HG02852 (cell line): ENCODE data around the gene LRP6.
A peak's percentile ranks its signal among the peaks of the same experiment; 100 is the strongest.
"Not testable (repeated sequence)": the region's sequence is repeated elsewhere in the genome, so short reads cannot be mapped to it uniquely, and the experiment has no call there.

ENCODE experiments used
- ATAC-seq: cut with Tn5 transposase; IDR thresholded peaks from one replicate; pipeline ENCODE4 v1.9.1; 2021; ENCODE audit warnings: mild to moderate bottlenecking, moderate library complexity; ENCODE audit not compliant: unreplicated experiment

LRP6 gene

DNA sequence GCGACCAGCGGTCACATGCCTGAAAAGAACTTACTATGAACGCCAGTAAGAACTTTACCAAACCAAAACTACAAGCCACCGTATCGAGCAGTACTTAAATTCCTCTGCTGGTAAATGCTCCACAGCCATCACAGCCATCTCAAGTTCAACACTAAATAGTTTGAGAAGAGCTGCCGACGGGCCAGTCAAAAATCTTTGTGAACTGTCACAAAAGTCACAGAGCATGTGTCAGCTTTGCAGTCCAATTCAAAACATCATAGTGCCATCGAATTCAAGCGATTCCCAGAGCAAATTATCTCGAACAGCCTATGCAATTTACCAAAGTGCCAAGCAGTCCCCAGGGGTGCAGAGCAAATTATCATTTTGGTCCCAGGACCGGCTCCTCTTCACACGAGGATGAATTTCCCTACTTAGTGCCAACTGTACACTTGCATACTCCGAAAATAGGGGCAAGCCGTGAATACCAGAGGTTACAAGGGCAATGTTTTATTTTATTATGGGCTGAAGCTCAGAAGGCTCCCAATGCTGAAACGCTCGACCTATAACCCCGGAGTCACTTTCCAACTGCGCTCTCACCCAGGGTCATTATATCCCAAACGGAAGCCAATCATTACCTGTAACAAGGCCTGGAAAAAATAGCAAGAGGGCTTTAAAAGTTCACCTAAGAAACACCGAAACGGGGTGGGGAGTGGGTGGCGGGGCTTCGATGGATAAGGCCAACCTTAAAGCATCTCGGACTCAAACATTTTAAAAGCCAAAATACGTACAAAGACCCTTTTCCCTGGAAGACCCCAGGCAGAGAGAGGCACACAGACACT, 1.1 kb downstream of the LRP6 start:
- no peak for ATAC-seq

GRCh38 chr12:12265035-12265434, 1.8 kb downstream of the LRP6 start:
- no peak for ATAC-seq

- ATAC-seq: no peak
Measured at GRCh38 chr12:12263909-12264308, 2.9 kb downstream of the LRP6 start.

DNA sequence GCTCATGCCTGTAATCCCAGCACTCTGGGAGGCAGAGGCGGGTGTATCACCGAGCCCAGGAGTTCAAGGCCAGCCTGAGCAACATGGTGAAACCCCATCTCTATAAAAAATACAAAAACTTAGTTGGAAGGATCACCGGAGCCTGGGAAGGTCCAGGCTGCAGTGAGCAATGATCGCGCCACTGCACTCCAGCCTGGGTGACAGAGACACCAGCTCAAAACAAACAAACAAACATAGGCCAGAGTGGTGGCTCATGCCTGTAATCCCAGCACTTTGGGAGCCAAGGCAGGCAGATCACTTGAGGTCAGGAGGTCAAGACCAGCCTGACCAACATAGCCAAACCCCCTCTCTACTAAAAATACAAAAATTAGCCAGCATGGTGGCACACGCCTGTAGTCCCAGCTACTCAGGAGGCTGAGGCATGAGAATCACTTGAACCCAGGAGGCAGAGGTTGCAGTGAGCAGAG, 10.5 kb downstream of the LRP6 start:
- ATAC-seq: not testable (repeated sequence)

DNA sequence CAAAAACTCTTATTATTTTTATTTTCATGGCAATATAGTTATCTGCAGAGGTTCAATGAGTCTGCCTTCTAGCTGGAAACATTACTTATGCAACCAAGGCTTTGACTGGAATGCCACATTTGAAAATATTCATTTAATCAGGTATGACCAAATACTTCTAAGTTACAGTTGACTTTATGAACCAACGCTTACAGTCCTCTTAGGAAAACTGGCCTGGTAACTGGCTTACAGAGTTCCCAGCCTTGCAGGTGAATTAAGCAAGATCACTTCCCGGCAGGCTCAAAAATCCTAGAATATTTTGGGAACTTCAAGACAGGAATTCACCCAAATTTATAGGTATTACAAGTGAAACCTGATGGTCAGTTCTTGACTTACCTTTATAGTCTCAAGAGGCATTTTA, 12.3 kb downstream of the LRP6 start:
- ATAC-seq: no peak

GRCh38 chr12:12249216-12250050, 17.4 kb downstream of the LRP6 start:
- no peak for ATAC-seq

GRCh38 chr12:12247584-12247983, 19.3 kb downstream of the LRP6 start:
- ATAC-seq: no peak

DNA sequence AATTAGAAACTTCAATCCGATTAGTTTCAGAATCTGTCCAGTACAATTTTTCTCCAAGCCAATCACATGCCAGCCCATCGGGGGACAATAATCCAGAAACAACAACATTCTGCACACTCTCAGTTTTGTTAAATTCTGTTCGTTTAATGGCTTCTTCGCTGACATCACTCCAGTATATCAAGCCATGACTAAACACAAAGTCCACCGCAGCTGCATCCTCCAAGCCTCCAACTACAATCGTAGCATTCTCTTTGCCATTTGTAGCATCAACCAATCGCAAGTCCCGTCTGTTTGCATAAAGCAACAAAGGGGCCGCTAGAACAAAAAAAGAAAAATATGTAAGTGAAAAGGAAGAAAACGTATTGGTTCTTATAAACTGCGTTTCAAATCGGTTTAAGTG, 22.5 kb downstream of the LRP6 start:
- ATAC-seq: no peak

DNA sequence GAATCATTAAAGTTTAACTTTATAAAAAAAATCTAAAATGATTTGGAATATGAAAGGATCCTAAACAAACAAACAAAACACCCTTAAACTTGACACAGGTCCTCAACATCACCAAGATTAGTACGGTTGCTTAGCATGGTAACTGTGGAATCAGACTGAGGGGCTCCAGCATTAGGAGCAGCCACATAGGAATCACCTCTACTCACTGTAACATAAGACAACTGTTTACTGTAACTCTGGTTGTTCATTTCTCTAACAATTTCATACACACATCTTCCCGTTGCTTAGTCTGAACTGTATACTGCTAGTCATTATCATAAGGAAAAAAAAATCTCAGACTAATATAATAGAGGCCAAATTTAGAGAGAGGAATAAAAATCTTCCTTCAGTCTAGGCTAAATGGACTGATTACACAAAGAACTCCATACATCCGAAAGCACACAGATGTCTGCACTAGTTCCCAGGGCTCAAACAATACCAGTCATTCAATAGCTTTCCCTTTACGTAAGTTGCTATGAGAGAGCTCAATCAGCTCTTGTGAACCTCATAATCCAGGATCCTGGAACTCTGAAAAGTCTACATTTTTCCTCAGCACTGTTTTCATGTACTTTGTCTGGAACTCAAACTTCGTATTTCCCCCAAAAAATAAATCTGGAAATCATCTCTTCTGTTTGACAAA, 26.0 kb downstream of the LRP6 start:
- ATAC-seq: no peak

GRCh38 chr12:12239127-12239526, 27.7 kb downstream of the LRP6 start:
- no peak for ATAC-seq

- ATAC-seq: no peak
Measured at GRCh38 chr12:12238605-12239004, 28.2 kb downstream of the LRP6 start.

GRCh38 chr12:12236896-12237295, 29.9 kb downstream of the LRP6 start:
- no peak for ATAC-seq

DNA sequence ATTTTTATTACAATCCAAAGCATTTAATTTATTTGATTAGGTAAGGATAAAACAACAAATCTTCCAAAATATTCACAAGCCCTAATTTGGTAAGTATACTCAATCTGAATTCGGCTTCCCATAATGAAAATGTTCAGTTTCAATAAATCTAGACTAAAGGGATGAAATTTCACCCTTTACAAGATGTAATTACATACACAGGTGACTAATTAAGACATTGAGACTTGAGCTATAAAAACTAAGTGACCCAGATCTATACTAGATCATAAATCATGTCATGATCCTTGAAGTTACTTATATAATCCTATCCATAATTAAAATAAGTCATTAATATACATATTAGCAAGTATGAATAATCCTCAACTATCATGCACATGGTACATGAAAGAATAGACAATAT, 36.6 kb downstream of the LRP6 start:
- no peak for ATAC-seq

DNA sequence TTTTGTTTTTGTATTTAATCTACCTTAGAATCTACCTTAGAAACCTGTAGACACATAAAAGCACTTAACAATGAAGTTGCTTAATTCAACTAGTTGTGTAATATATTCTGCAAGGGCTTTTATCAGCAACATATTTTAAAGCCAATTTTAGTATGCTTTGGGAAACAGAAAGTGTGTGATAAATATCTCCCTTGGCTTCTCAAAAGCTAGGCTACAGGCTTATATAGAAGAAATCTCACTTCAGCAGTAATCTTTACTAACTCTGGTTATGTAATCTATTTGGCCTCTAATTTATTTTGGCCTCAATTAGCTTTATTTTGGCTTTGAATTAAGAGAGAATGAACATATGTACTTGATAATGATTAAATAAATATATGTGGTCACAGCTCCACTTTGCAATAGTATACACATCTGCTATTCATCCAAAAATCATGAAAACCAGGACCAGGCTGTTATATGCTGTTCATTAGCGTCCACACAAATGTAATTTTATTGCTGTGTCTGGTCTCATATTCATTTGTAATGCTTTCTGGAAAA, 37.2 kb downstream of the LRP6 start:
- ATAC-seq: no peak

DNA sequence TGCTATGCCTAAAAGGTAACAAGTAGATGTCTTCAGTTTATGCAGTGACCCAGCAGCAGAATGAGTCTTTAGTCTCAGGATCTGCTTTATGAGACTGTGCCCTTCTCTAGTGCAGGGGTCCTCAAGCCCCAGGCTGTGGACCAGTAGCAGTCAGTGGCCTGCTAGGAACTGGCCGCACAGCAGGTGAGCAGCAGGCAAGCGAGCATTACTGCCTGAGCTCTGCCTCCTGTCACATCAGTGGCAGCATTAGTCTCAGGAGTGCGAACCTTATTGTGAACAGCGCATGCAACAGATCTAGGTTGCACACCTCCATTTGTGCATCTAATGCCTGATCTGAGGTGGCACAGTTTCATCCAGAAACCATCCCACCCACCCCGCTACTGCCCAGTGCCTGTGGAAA, 38.4 kb downstream of the LRP6 start:
- ATAC-seq: no peak

DNA sequence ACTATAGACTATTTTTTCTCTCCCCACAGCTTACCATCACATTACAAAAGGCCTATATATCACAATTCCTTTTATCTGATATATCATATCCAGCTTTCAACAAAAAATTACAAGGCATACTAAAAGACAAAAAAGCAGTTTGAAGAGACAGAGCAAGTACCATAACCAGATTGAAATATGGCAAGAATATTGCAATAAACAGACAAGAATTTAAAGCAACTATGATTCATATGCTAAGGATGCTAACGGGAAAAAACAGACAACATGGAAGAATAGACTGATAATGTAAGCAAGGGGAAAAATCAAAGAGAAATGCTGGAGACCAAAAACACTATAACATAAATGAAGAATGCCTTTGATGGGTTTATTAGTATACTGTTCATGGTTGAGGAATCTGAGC, 40.7 kb downstream of the LRP6 start:
- ATAC-seq: no peak

DNA sequence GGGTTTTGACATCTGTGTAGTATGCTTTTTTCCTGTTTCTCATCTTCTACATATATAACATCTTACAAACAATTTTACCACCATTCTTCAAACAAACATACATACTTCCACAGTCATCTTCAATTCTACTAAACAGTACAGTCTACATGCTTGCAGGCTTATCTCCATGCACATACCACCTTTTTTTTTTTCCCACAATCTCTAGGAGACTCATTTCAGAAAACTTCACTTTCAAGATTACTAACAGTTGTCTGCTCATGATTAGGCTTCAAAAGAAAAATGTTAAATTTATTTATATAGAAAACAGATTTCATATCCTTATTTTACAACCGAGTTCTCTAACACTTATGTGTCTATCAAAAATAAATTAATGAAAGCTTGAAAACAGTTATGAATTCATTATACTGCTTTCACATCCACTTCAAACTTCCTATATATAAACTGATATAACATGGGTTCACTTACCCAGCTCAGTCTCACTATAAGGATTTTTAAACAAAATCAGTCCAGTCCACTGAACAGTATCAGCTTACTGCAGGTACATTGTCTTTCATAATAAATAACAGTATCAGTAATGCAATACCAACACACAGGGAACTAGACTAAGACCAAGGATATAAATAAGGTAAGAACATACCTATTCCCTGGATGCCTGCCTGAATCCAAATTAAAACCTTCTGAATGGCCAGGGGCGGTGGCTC, 42.5 kb downstream of the LRP6 start:
- ATAC-seq: peak; percentile 45

DNA sequence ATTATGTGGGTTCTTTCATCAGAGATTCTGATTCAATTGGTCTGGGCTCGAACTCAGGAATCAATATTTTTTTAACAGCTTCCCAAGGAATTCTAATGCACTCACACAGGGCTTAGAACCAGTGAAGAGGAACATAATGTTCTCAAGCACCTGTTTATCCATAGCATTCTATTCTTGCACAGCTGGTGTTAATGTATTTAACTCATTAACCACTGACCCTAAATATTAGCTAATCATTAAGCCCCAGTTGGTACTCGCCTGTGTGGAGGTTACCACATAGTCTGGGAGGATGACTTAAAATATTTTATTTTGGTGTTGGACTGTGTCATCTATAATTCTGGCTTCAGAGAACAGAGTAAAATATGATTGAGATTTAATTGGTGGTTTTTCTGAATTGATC, 45.3 kb downstream of the LRP6 start:
- ATAC-seq: no peak

GRCh38 chr12:12219664-12220063, 47.2 kb downstream of the LRP6 start:
- ATAC-seq: no peak

DNA sequence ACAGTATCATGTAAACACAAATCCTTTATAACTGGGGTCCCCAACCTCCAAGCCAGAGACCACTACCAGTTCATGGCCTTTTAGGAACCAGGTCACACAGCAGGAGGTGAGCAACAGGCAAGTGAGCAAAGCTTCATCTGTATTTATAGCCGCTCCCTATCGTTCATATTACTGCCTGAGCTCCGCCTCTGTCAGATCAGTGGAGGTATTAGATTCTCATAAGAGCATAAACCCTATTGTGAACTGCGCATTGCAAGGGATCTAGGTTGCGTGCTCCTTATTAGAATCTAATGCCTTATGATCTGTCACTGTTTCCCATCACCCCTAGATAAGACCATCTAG, 49.9 kb downstream of the LRP6 start:
- no peak for ATAC-seq
